A673 (cell line): ENCODE measurements around the gene GSG1L.

Source experiments
- EZH2 ChIP-seq: fragments of 200-600 bp; sonication (generic); IDR thresholded peaks from 2 replicates; pipeline ENCODE4 v1.6.1; 2017; ENCODE audit warnings: borderline replicate concordance, low read depth, mild to moderate bottlenecking, mixed read lengths, antibody characterized with exemption, low read length; ENCODE audit not compliant: poor library complexity, severe bottlenecking
- TF ChIP-seq, protein P1 (sequence below): fragments of 300-800, 200-600 bp; sonication (generic); conservative IDR thresholded peaks from 2 replicates; pipeline ENCODE4 v1.5.1; 2017; ENCODE audit warnings: low read depth, mild to moderate bottlenecking, antibody characterized with exemption, low read length, moderate library complexity, mixed read lengths

DNA sequence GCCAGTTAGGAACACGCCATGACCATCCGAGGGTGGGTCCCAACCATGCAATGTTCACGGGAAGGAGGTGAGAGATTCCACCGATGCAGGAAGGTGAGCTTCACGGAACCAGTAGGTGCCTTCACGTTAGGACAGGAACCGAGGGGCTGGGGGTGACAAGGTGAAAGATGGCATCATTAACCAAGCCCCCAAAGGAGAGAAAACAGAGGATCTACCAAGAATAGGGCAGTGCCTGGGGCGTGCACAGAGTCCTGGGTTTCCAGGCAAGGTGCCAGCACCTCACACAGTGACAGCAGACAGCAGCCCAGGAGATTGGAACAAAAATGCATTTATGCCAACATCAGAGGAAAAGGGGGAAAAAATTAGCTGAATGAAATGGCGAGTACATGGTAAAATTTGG, 137.9 kb downstream of the GSG1L start:
- TF ChIP-seq, protein P1, sequence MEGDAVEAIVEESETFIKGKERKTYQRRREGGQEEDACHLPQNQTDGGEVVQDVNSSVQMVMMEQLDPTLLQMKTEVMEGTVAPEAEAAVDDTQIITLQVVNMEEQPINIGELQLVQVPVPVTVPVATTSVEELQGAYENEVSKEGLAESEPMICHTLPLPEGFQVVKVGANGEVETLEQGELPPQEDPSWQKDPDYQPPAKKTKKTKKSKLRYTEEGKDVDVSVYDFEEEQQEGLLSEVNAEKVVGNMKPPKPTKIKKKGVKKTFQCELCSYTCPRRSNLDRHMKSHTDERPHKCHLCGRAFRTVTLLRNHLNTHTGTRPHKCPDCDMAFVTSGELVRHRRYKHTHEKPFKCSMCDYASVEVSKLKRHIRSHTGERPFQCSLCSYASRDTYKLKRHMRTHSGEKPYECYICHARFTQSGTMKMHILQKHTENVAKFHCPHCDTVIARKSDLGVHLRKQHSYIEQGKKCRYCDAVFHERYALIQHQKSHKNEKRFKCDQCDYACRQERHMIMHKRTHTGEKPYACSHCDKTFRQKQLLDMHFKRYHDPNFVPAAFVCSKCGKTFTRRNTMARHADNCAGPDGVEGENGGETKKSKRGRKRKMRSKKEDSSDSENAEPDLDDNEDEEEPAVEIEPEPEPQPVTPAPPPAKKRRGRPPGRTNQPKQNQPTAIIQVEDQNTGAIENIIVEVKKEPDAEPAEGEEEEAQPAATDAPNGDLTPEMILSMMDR, result no peak
- TF ChIP-seq EZH2, result no peak
